SK-N-SH treated with all-trans-retinoic acid at 6 μM for 48 hours (cell line): ENCODE measurements around the gene USP38.
"Not testable (repeated sequence)": the region's sequence is repeated elsewhere in the genome, so short reads cannot be mapped to it uniquely, and the experiment has no call there.

Experiments
- ATAC-seq: fragments of 200-7000 bp; cut with Tn5 transposase; 3 replicates; pipeline ENCODE4 v1.9.1; 2020; ENCODE audit warnings: mild to moderate bottlenecking, moderate library complexity
- ARNTL ChIP-seq: fragments of 450-650 bp; formaldehyde crosslinking; IDR thresholded peaks from 2 replicates; pipeline ENCODE4 v1.5.0; 2020; ENCODE audit warnings: low read depth, mild to moderate bottlenecking, moderate library complexity, borderline replicate concordance
- CSDC2 ChIP-seq: fragments of 250-450 bp; sonication (Bioruptor Pico); IDR thresholded peaks from 2 replicates; pipeline ENCODE4 v1.5.0; 2020; ENCODE audit warnings: mild to moderate bottlenecking, moderate library complexity
- ESRRG ChIP-seq: fragments of 250-450 bp; sonication (Bioruptor Pico); IDR thresholded peaks from 2 replicates; pipeline ENCODE4 v1.6.1; 2021; ENCODE audit warnings: mild to moderate bottlenecking
- ISL1 ChIP-seq: fragments of 250-450 bp; sonication (Bioruptor Pico); IDR thresholded peaks from 2 replicates; pipeline ENCODE4 v2.1.2; 2022; ENCODE audit warnings: mild to moderate bottlenecking, moderate library complexity
- OSR1 ChIP-seq: fragments of 250-450 bp; sonication (Bioruptor Pico); IDR thresholded peaks from 2 replicates; pipeline ENCODE4 v1.8.0; 2022; ENCODE audit warnings: moderate library complexity, mild to moderate bottlenecking, inconsistent platforms
- RARB ChIP-seq: fragments of 250-450 bp; sonication (Bioruptor Pico); IDR thresholded peaks from 2 replicates; pipeline ENCODE4 v1.8.0; 2021; ENCODE audit warnings: mild to moderate bottlenecking, moderate library complexity
- SNAI2 ChIP-seq: fragments of 250-450 bp; sonication (Bioruptor Pico); IDR thresholded peaks from 2 replicates; pipeline ENCODE4 v1.5.0; 2020; ENCODE audit warnings: mild to moderate bottlenecking, moderate library complexity
- TCF4 ChIP-seq: fragments of 250-450 bp; sonication (Bioruptor Pico); IDR thresholded peaks from 2 replicates; pipeline ENCODE4 v1.8.0; 2021; ENCODE audit warnings: mild to moderate bottlenecking, moderate library complexity, borderline replicate concordance
- ZFP30 ChIP-seq: fragments of 450-650 bp; formaldehyde crosslinking; IDR thresholded peaks from 2 replicates; pipeline ENCODE4 v1.5.0; 2022; ENCODE audit warnings: mild to moderate bottlenecking, moderate library complexity
- ZNF565 ChIP-seq: fragments of 450-650 bp; formaldehyde crosslinking; conservative IDR thresholded peaks from 2 replicates; pipeline ENCODE4 v1.5.0; 2020; ENCODE audit warnings: low read depth, mild to moderate bottlenecking, moderate library complexity
- TF ChIP-seq, protein P1 (sequence below): fragments of 250-450 bp; sonication (Bioruptor Pico); IDR thresholded peaks from 2 replicates; pipeline ENCODE4 v1.5.0; 2020; ENCODE audit warnings: mild to moderate bottlenecking, moderate library complexity
- TF ChIP-seq, protein P2 (sequence below): fragments of 250-450 bp; sonication (Bioruptor Pico); IDR thresholded peaks from 2 replicates; pipeline ENCODE4 v1.8.0; 2021; ENCODE audit warnings: low read depth, mild to moderate bottlenecking, moderate library complexity, borderline replicate concordance
- TF ChIP-seq, protein P3 (sequence below): fragments of 250-450 bp; sonication (Bioruptor Pico); IDR thresholded peaks from 2 replicates; pipeline ENCODE4 v1.5.1; 2021; ENCODE audit warnings: mild to moderate bottlenecking, moderate library complexity
- TF ChIP-seq, protein P4 (sequence below): fragments of 250-450 bp; sonication (Bioruptor Pico); IDR thresholded peaks from 2 replicates; pipeline ENCODE4 v1.5.1; 2020; ENCODE audit warnings: low read depth, mild to moderate bottlenecking, moderate library complexity

USP38 gene

DNA sequence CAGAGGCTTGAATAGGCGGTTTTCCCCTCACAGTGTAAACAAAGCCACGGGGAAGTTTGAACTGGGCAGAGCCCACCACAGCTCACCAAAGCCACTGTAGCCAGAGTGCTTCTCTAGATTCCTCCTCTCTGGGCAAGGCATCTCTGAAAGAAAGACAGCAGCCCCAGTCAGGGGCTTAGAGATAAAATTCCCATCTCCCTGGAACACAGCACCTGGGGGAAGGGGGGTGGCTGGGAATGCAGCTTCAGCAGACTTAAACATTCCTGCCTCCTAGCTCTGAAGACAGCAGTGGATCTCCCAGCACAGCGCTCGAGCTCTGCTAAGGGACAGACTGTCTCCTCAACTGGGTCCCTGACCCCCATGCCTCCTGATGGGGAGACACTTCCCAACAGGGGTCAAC lies 44.0 kb upstream of the USP38 start:
- ATAC-seq, result no peak
- TF ChIP-seq ZNF565 (CRISPR knock-in tag) (no peak), TCF4 (no peak), CSDC2 (no peak), ISL1 (no peak)
- TF ChIP-seq, protein P1, sequence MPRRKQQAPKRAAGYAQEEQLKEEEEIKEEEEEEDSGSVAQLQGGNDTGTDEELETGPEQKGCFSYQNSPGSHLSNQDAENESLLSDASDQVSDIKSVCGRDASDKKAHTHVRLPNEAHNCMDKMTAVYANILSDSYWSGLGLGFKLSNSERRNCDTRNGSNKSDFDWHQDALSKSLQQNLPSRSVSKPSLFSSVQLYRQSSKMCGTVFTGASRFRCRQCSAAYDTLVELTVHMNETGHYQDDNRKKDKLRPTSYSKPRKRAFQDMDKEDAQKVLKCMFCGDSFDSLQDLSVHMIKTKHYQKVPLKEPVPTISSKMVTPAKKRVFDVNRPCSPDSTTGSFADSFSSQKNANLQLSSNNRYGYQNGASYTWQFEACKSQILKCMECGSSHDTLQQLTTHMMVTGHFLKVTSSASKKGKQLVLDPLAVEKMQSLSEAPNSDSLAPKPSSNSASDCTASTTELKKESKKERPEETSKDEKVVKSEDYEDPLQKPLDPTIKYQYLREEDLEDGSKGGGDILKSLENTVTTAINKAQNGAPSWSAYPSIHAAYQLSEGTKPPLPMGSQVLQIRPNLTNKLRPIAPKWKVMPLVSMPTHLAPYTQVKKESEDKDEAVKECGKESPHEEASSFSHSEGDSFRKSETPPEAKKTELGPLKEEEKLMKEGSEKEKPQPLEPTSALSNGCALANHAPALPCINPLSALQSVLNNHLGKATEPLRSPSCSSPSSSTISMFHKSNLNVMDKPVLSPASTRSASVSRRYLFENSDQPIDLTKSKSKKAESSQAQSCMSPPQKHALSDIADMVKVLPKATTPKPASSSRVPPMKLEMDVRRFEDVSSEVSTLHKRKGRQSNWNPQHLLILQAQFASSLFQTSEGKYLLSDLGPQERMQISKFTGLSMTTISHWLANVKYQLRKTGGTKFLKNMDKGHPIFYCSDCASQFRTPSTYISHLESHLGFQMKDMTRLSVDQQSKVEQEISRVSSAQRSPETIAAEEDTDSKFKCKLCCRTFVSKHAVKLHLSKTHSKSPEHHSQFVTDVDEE (CRISPR knock-in tag), result no peak
- TF ChIP-seq, protein P2, sequence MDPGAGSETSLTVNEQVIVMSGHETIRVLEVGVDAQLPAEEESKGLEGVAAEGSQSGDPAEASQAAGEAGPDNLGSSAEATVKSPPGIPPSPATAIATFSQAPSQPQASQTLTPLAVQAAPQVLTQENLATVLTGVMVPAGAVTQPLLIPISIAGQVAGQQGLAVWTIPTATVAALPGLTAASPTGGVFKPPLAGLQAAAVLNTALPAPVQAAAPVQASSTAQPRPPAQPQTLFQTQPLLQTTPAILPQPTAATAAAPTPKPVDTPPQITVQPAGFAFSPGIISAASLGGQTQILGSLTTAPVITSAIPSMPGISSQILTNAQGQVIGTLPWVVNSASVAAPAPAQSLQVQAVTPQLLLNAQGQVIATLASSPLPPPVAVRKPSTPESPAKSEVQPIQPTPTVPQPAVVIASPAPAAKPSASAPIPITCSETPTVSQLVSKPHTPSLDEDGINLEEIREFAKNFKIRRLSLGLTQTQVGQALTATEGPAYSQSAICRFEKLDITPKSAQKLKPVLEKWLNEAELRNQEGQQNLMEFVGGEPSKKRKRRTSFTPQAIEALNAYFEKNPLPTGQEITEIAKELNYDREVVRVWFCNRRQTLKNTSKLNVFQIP (CRISPR knock-in tag), result no peak

DNA sequence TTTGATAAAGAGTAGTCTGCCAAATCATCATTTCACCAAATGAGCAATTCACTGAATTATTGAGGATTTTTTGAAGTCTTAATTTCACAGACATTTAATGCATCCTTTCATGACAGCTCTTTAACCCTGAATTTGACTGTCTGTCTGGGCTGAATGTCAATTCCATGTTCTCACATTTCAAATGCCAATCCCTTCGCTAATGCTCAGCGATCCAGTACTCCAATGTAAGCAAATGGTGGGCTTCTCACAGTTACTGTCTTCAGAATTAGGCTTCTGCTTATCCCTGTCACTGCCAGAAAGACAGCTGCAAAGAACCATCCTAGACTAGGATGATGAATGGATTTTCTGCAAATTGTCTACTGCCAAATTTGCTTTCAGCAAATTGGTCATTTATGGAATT lies 36.2 kb upstream of the USP38 start:
- ATAC-seq, result no peak
- TF ChIP-seq ESRRG (no peak), OSR1 (CRISPR knock-in tag) (no peak), SNAI2 (CRISPR knock-in tag) (no peak), ZFP30 (CRISPR knock-in tag) (no peak)
- TF ChIP-seq, protein P3, sequence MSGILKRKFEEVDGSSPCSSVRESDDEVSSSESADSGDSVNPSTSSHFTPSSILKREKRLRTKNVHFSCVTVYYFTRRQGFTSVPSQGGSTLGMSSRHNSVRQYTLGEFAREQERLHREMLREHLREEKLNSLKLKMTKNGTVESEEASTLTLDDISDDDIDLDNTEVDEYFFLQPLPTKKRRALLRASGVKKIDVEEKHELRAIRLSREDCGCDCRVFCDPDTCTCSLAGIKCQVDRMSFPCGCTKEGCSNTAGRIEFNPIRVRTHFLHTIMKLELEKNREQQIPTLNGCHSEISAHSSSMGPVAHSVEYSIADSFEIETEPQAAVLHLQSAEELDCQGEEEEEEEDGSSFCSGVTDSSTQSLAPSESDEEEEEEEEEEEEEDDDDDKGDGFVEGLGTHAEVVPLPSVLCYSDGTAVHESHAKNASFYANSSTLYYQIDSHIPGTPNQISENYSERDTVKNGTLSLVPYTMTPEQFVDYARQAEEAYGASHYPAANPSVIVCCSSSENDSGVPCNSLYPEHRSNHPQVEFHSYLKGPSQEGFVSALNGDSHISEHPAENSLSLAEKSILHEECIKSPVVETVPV (CRISPR knock-in tag), result no peak
- TF ChIP-seq, protein P2 (CRISPR knock-in tag), result no peak
- TF ChIP-seq, protein P1 (CRISPR knock-in tag), result no peak

DNA sequence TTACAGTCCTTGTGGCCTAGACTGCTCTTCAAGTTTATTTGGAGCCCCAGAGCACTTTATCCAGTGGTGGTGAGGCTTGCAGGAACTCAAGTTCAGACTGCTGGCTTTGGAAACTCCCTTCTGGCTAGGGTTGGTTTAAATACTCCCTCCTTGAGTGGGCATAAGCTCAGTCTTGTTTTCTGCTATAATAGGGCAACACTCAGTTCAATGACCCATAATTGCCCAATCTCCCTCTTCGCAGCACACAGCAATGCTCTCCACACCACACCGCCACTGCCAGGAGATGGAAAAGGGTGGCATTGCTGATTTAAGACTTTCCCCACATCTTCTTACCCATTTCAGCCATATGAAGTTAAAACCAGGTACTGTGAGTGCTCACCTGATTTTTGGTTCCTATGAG lies 27.9 kb upstream of the USP38 start:
- TF ChIP-seq ARNTL, result no peak
- no peak for TF ChIP-seq ESRRG
- no peak for TF ChIP-seq SNAI2 (CRISPR knock-in tag)
- TF ChIP-seq OSR1 (CRISPR knock-in tag), result no peak
- TF ChIP-seq RARB (CRISPR knock-in tag), result no peak
- TF ChIP-seq, protein P4, sequence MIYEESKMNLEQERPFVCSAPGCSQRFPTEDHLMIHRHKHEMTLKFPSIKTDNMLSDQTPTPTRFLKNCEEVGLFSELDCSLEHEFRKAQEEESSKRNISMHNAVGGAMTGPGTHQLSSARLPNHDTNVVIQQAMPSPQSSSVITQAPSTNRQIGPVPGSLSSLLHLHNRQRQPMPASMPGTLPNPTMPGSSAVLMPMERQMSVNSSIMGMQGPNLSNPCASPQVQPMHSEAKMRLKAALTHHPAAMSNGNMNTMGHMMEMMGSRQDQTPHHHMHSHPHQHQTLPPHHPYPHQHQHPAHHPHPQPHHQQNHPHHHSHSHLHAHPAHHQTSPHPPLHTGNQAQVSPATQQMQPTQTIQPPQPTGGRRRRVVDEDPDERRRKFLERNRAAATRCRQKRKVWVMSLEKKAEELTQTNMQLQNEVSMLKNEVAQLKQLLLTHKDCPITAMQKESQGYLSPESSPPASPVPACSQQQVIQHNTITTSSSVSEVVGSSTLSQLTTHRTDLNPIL (CRISPR knock-in tag), result no peak
- ATAC-seq, result no peak

DNA sequence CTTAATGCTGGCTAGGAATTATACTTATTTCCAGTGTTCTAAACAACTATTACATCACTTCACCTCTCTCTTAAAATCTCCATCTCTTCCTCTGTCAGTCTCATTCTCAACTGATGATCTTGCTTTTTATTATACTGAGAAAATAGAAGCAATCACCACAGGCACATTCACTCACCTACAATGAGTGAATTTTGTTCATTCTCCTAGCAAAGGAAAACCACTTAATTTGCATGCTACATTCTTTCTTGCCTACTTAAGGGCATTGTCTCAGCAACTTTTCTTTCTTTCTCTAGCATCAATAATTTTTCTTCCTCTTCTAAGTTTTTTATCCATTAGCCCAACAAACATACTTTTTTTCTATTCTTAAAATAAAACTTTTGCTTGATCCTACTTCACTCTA lies 21.1 kb upstream of the USP38 start:
- no peak for ATAC-seq
- TF ChIP-seq ZNF565 (CRISPR knock-in tag), result no peak

DNA sequence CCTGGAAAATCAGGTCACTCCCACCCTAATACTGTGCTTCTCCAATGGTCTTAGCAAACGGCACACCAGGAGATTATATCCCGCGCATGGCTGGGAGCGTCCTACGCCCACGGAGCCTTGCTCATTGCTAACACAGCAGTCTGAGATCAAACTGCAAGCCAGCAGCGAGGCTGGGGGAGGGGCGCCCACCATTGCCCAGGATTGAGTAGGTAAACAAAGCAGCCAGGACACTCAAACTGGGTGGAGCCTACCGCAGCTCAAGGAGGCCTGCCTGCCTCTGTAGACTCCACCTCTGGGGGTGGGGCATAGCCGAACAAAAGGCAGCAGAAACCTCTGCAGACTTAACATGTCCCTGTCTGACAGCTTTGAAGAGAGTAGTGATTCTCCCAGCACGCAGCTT lies 18.0 kb upstream of the USP38 start:
- not testable (repeated sequence) for ATAC-seq
